Esophagus muscularis mucosa (tissue), 4 donors: Measurements from ENCODE around the gene USP32.

Experiments used
- CTCF ChIP-seq, 3 experiments: fragments of 200-600 bp in 2 of 3; fragments of 450-650 bp in 1 of 3; sonication (generic) in 2 of 3; IDR thresholded peaks; one replicate each; pipeline ENCODE4 v1.5.1; 2017 to 2019; ENCODE audit warnings: antibody characterized with exemption in 3 of 3, mild to moderate bottlenecking in 2 of 3, moderate library complexity in 1 of 3
- EP300 ChIP-seq: sonication (generic); formaldehyde crosslinking; IDR thresholded peaks from one replicate; pipeline ENCODE4 v1.6.1; 2017; ENCODE audit warnings: antibody characterized with exemption
- POLR2A ChIP-seq: fragments of 450-650 bp; IDR thresholded peaks from one replicate; pipeline ENCODE4 v1.6.1; 2017; ENCODE audit warnings: antibody characterized with exemption, moderate library complexity, mild to moderate bottlenecking, low read depth
- POLR2AphosphoS5 ChIP-seq, 2 donors: sonication (generic); formaldehyde crosslinking; IDR thresholded peaks; one replicate each; pipeline ENCODE4 v1.6.1; 2017; ENCODE audit warnings: antibody characterized with exemption in 2 of 2

- TF ChIP-seq CTCF (IDR thresholded peaks at IDR 0.05) (no peak), POLR2A (no peak), EP300 (no peak), POLR2AphosphoS5 (IDR thresholded peaks at IDR 0.05) (no peak)
These were observed 235.2 kb downstream of the USP32 start for GRCh38 chr17:60156746-60157145.
